ENCODE data around the gene MLYCD. TPM values are rescaled to one million over a fixed set of nuclear protein-coding genes. Genes with fewer than 3 reads are reported as not detected.

Gene MLYCD
- total and polyA plus RNA-seq, 2 donors: 1.8 to 3.5 TPM

DNA sequence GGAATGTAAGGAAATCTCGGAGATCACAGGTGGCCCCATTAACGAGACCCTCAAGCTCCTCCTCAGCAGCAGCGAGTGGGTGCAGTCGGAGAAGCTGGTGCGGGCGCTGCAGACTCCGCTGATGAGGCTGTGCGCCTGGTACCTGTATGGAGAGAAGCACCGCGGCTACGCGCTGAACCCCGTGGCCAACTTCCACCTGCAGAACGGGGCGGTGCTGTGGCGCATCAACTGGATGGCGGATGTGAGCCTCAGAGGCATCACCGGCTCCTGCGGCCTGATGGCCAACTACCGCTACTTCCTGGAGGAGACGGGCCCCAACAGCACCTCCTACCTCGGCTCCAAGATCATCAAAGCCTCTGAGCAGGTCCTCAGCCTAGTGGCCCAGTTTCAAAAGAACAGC, 16.2 kb downstream of the MLYCD start:
- no peaks in the 10 kb centered on the region for H3K4me1 ChIP-seq (ENCODE audit: control insufficient read depth in 2 of 2, insufficient read depth in 2 of 2, low read length in 2 of 2)
- H3K9me3 ChIP-seq (ENCODE audit: control insufficient read depth in 2 of 2, insufficient read depth in 1 of 2, low read length in 1 of 2): no peaks in the 10 kb centered on the region
- 97% methylated on average over 22 of the region's 22 CpGs for WGBS
- H3K27ac ChIP-seq (ENCODE audit: low read depth in 1 of 2, low read length in 1 of 2): no peak overlapping the region
- H3K27me3 ChIP-seq (ENCODE audit: control insufficient read depth in 2 of 2, insufficient read depth in 1 of 2, low read length in 1 of 2): no peaks in the 10 kb centered on the region
- DNase-seq (ENCODE audit: low read depth in 6 of 9, low spot score in 9 of 9): no peak
- peaks cover 31 to 68% of the 10 kb centered on the region in 2 donors for H3K36me3 ChIP-seq (ENCODE audit: control insufficient read depth in 2 of 2, insufficient read depth in 2 of 2, low read length in 1 of 2)
- H3K4me3 ChIP-seq (ENCODE audit: low read length in 2 of 2): no peak overlapping the region

- no peak for DNase-seq (ENCODE audit: low read depth in 6 of 9, low spot score in 9 of 9)
- WGBS: 97% methylated on average over 14 of the region's 14 CpGs
Observed at GRCh38 chr16:83915491-83915890, 16.6 kb downstream of the MLYCD start.

DNA sequence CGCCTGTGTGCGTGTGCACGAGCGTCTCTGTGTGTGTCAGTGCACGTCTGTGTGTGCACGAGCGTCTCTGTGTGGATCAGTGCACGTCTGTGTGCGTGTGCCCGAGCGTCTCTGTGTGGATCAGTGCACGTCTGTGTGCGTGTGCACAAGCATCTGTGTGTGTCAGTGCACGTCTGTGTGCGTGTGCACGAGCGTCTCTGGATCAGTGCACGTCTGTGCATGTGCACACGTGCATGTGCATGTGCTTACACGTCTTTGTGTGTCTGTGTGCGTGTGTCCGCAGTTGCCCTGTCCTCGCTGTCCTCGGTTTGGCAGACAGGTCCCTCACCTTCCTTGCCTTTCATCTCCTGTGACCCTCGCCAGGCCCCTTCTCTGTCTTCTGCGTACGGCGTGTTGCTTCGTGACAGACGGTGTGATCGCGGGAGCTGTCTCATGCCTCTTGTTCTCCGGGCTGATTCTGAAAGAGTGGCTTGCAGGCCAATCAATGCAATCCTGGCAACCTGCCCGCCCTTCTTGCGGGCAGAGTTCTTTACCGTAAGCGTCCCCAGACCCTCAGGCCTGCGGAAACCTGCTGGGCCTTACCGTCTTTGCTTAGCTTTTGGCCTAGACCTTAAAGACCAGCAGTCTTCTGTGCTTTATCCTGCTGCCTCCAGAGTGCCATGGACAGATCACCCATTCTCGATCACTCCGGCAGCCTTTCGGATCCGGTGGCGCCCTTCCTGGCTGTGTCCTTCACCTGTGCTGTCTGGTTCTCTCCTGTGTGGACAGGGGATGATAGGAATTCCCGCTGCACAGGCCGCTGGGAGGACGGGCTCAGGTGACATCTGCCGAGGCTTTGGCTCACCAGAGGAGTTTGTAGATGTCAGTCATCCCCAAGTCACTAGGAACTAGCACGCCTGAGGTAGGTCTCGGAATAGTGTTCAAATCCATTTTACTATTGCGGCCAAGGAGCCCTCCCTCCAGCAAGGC, 18.5 kb downstream of the MLYCD start:
- WGBS: 96% methylated on average over 51 of the region's 51 CpGs
- Histone ChIP-seq H3K27me3 (ENCODE audit: control insufficient read depth in 2 of 2, insufficient read depth in 1 of 2, low read length in 1 of 2) (no peaks in the 10 kb centered on the region), H3K9me3 (ENCODE audit: control insufficient read depth in 2 of 2, insufficient read depth in 1 of 2, low read length in 1 of 2) (no peaks in the 10 kb centered on the region), H3K27ac (ENCODE audit: low read depth in 1 of 2, low read length in 1 of 2) (no peak overlapping the region), H3K4me3 (ENCODE audit: low read length in 2 of 2) (no peak overlapping the region), H3K36me3 (ENCODE audit: control insufficient read depth in 2 of 2, insufficient read depth in 2 of 2, low read length in 1 of 2) (peaks cover 18 to 54% of the 10 kb centered on the region in 2 donors), H3K4me1 (ENCODE audit: control insufficient read depth in 2 of 2, insufficient read depth in 2 of 2, low read length in 2 of 2) (no peaks in the 10 kb centered on the region)
- DNase-seq (ENCODE audit: low read depth in 6 of 9, low spot score in 9 of 9): no peak

More at GRCh38 chr16:83915491-83915890, 16.6 kb downstream of the MLYCD start:
- no peaks in the 10 kb centered on the region for H3K9me3 ChIP-seq (ENCODE audit: control insufficient read depth in 2 of 2, insufficient read depth in 1 of 2, low read length in 1 of 2)
- H3K4me1 ChIP-seq (ENCODE audit: control insufficient read depth in 2 of 2, insufficient read depth in 2 of 2, low read length in 2 of 2): no peaks in the 10 kb centered on the region
- H3K27me3 ChIP-seq (ENCODE audit: control insufficient read depth in 2 of 2, insufficient read depth in 1 of 2, low read length in 1 of 2): no peaks in the 10 kb centered on the region
- no peak overlapping the region for H3K27ac ChIP-seq (ENCODE audit: low read depth in 1 of 2, low read length in 1 of 2)
- peaks cover 31 to 65% of the 10 kb centered on the region in 2 donors for H3K36me3 ChIP-seq (ENCODE audit: control insufficient read depth in 2 of 2, insufficient read depth in 2 of 2, low read length in 1 of 2)
- H3K4me3 ChIP-seq (ENCODE audit: low read length in 2 of 2): no peak overlapping the region

DNA sequence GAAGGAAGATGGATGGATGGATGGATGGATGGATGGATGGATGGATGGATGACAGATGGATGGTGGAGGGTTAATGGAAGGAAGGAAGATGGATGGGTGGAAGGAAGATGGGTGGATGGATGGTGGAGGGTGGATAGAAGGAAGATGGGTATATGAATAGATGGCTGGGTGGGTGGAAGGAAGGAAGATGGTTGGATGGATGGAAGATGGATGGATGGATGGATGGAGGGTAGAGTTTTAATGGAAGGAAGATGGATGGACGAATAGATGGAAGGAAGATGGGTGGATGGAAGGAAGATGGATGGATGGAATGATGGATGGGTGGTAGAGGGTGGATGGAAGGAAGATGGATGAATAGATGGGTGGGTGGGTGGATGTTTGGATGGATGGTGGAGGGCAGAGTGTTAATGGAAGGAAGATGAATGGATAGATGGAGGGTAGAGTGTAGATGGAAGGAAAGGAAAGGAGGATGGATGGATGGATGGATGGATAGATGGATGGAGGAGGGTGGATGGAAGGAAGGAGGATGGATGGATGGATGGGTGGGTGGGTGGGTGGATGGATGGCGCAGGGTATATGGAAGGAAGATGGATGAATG, 22.1 kb downstream of the MLYCD start:
- no peak for DNase-seq (ENCODE audit: low read depth in 6 of 9, low spot score in 9 of 9)
- no peaks in the 10 kb centered on the region for H3K4me1 ChIP-seq (ENCODE audit: control insufficient read depth in 2 of 2, insufficient read depth in 2 of 2, low read length in 2 of 2)
- H3K27ac ChIP-seq (ENCODE audit: low read depth in 1 of 2, low read length in 1 of 2): no peak overlapping the region
- WGBS: 95% methylated on average over 2 of the region's 2 CpGs
- no peaks in the 10 kb centered on the region for H3K9me3 ChIP-seq (ENCODE audit: control insufficient read depth in 2 of 2, insufficient read depth in 1 of 2, low read length in 1 of 2)
- H3K36me3 ChIP-seq (ENCODE audit: control insufficient read depth in 2 of 2, insufficient read depth in 2 of 2, low read length in 1 of 2): peaks cover 13 to 27% of the 10 kb centered on the region in 2 donors
- no peaks in the 10 kb centered on the region for H3K27me3 ChIP-seq (ENCODE audit: control insufficient read depth in 2 of 2, insufficient read depth in 1 of 2, low read length in 1 of 2)
- no peak overlapping the region for H3K4me3 ChIP-seq (ENCODE audit: low read length in 2 of 2)

GRCh38 chr16:83923581-83924365, 24.9 kb downstream of the MLYCD start:
- H3K27ac ChIP-seq (ENCODE audit: low read depth in 1 of 2, low read length in 1 of 2): no peak overlapping the region
- 96% methylated on average over 31 of the region's 31 CpGs for WGBS
- no peak for DNase-seq (ENCODE audit: low read depth in 6 of 9, low spot score in 9 of 9)
- no peaks in the 10 kb centered on the region for H3K4me1 ChIP-seq (ENCODE audit: control insufficient read depth in 2 of 2, insufficient read depth in 2 of 2, low read length in 2 of 2)
- H3K36me3 ChIP-seq (ENCODE audit: control insufficient read depth in 2 of 2, insufficient read depth in 2 of 2, low read length in 1 of 2): peaks cover 4 to 11% of the 10 kb centered on the region in 2 donors
- no peaks in the 10 kb centered on the region for H3K27me3 ChIP-seq (ENCODE audit: control insufficient read depth in 2 of 2, insufficient read depth in 1 of 2, low read length in 1 of 2)
- no peak overlapping the region for H3K4me3 ChIP-seq (ENCODE audit: low read length in 2 of 2)
- no peaks in the 10 kb centered on the region for H3K9me3 ChIP-seq (ENCODE audit: control insufficient read depth in 2 of 2, insufficient read depth in 1 of 2, low read length in 1 of 2)

GRCh38 chr16:83924686-83925085, 25.8 kb downstream of the MLYCD start:
- Histone ChIP-seq H3K36me3 (ENCODE audit: control insufficient read depth in 2 of 2, insufficient read depth in 2 of 2, low read length in 1 of 2) (peaks cover 0 to 2% of the 10 kb centered on the region in 2 donors), H3K4me1 (ENCODE audit: control insufficient read depth in 2 of 2, insufficient read depth in 2 of 2, low read length in 2 of 2) (no peaks in the 10 kb centered on the region), H3K9me3 (ENCODE audit: control insufficient read depth in 2 of 2, insufficient read depth in 1 of 2, low read length in 1 of 2) (no peaks in the 10 kb centered on the region), H3K4me3 (ENCODE audit: low read length in 2 of 2) (no peak overlapping the region), H3K27ac (ENCODE audit: low read depth in 1 of 2, low read length in 1 of 2) (no peak overlapping the region), H3K27me3 (ENCODE audit: control insufficient read depth in 2 of 2, insufficient read depth in 1 of 2, low read length in 1 of 2) (no peaks in the 10 kb centered on the region)
- DNase-seq (ENCODE audit: low read depth in 6 of 9, low spot score in 9 of 9): no peak
- 95% methylated on average over 13 of the region's 13 CpGs for WGBS

GRCh38 chr16:83925095-83925905, 26.4 kb downstream of the MLYCD start:
- H3K27ac ChIP-seq (ENCODE audit: low read depth in 1 of 2, low read length in 1 of 2): no peak overlapping the region
- no peaks in the 10 kb centered on the region for H3K36me3 ChIP-seq (ENCODE audit: control insufficient read depth in 2 of 2, insufficient read depth in 2 of 2, low read length in 1 of 2)
- no peak for DNase-seq (ENCODE audit: low read depth in 6 of 9, low spot score in 9 of 9)
- H3K9me3 ChIP-seq (ENCODE audit: control insufficient read depth in 2 of 2, insufficient read depth in 1 of 2, low read length in 1 of 2): no peaks in the 10 kb centered on the region
- WGBS: 96% methylated on average over 12 of the region's 12 CpGs
- no peaks in the 10 kb centered on the region for H3K27me3 ChIP-seq (ENCODE audit: control insufficient read depth in 2 of 2, insufficient read depth in 1 of 2, low read length in 1 of 2)
- H3K4me1 ChIP-seq (ENCODE audit: control insufficient read depth in 2 of 2, insufficient read depth in 2 of 2, low read length in 2 of 2): no peaks in the 10 kb centered on the region
- no peak overlapping the region for H3K4me3 ChIP-seq (ENCODE audit: low read length in 2 of 2)

- no peak overlapping the region for H3K27ac ChIP-seq (ENCODE audit: low read depth in 1 of 2, low read length in 1 of 2)
- DNase-seq (ENCODE audit: low read depth in 6 of 9, low spot score in 9 of 9): no peak
- no peaks in the 10 kb centered on the region for H3K27me3 ChIP-seq (ENCODE audit: control insufficient read depth in 2 of 2, insufficient read depth in 1 of 2, low read length in 1 of 2)
- no peaks in the 10 kb centered on the region for H3K36me3 ChIP-seq (ENCODE audit: control insufficient read depth in 2 of 2, insufficient read depth in 2 of 2, low read length in 1 of 2)
- no peak overlapping the region for H3K4me3 ChIP-seq (ENCODE audit: low read length in 2 of 2)
- no peaks in the 10 kb centered on the region for H3K9me3 ChIP-seq (ENCODE audit: control insufficient read depth in 2 of 2, insufficient read depth in 1 of 2, low read length in 1 of 2)
- 76% methylated on average over 27 of the region's 27 CpGs for WGBS
- H3K4me1 ChIP-seq (ENCODE audit: control insufficient read depth in 2 of 2, insufficient read depth in 2 of 2, low read length in 2 of 2): no peaks in the 10 kb centered on the region
Observed at GRCh38 chr16:83925957-83926725, 27.2 kb downstream of the MLYCD start.

Measured in thymus (tissue), 11 donors.